ENCODE measurements around the gene FHAD1. TPM values are rescaled to one million over a fixed set of nuclear protein-coding genes. Genes with fewer than 3 reads are reported as not detected.

Gene FHAD1
- total and polyA plus RNA-seq, 9 of the 15 experiments (the other 6 are each of a cell fraction or from before 2014, with no cell fraction given): 0.32 to 2.1 (median 1.5) TPM; not detected in 1

GRCh38 chr1:15315815-15316214 lies 68.8 kb downstream of the FHAD1 start (continued):
- no peak for TF ChIP-seq KAT8 (IDR thresholded peaks at IDR 0.05; ENCODE audit: low read depth)

- no peak overlapping the region for H3K4me3 ChIP-seq
- no peaks in the 10 kb centered on the region for H3K36me3 ChIP-seq (ENCODE audit: control insufficient read depth, insufficient read depth, low read length)
- ATAC-seq (no peak), DNase-seq (ENCODE audit: extremely low read depth in 1 of 4, low spot score in 3 of 4) (no peak), FAIRE-seq (no peak)
- peaks cover 10 to 31% of the 10 kb centered on the region in 2 experiments; a peak in 4 of 5 replicates for H3K27me3 ChIP-seq (ENCODE audit: control insufficient read depth in 2 of 2, insufficient read depth in 2 of 2, low read length in 2 of 2)
- intact Hi-C loops (cut with micrococcal nuclease): no loop called here
- no peak overlapping the region for H3K9ac ChIP-seq (ENCODE audit: insufficient read depth in 1 of 2, low read depth in 2 of 2, low read length in 2 of 2)
- CTCF ChIA-PET (ENCODE audit: low intra/inter-chr PET ratio): no interaction called here
- no TSS peak for BruUV-seq (replicated peaks)
- POLR2A ChIA-PET: interaction anchor here (1.3 kb wide), 1 partner anchor 17 kb away, joined by 3 read pairs; no protein-coding TSS in a partner anchor
- in situ Hi-C loops (cut with MboI): no loop called here
- no peaks in the 10 kb centered on the region for H3K79me2 ChIP-seq (ENCODE audit: control insufficient read depth, insufficient read depth, low read length)
- 0% methylated on average over 1 of the region's 1 CpG for WGBS (ENCODE audit: insufficient coverage, low coverage, missing lambda C conversion rate)
- H4K20me1 ChIP-seq (replicated peaks; ENCODE audit: control insufficient read depth, insufficient read depth, low read length): no peaks in the 10 kb centered on the region
- H3K9me3 ChIP-seq (replicated peaks; ENCODE audit: control insufficient read depth, insufficient read depth, low read depth, low read length): peaks cover 7% of the 10 kb centered on the region; the same call in 1 of the 2 replicates
- H3K27ac ChIP-seq (ENCODE audit: extremely low read depth, low read depth, low read length): no peak overlapping the region
- H3K4me1 ChIP-seq (replicated peaks in 1 of 2; ENCODE audit: control insufficient read depth in 2 of 2, insufficient read depth in 2 of 2, low read length in 2 of 2): no peaks in the 10 kb centered on the region; a peak in 1 of 5 replicates
- H3K9me1 ChIP-seq (ENCODE audit: control insufficient read depth, insufficient read depth, low read length): no peaks in the 10 kb centered on the region
- no peak overlapping the region for H3K4me2 ChIP-seq (ENCODE audit: insufficient read depth, low read length)
- no peak overlapping the region for H2AFZ ChIP-seq (ENCODE audit: low read depth, low read length)
- TF ChIP-seq NFE2 (IDR thresholded peaks at IDR 0.05; ENCODE audit: low read depth) (no peak), PYGO2 (tag; IDR thresholded peaks at IDR 0.05) (no peak), E4F1 (CRISPR knock-in tag; IDR thresholded peaks at IDR 0.05; ENCODE audit: borderline replicate concordance) (no peak), DMBX1 (CRISPR knock-in tag; IDR thresholded peaks at IDR 0.05; ENCODE audit: borderline replicate concordance) (no peak), BCLAF1 (IDR thresholded peaks at IDR 0.05; ENCODE audit: borderline replicate concordance in 1 of 2, control insufficient read depth in 1 of 2, low read depth in 2 of 2, low read length in 1 of 2) (no peak), MXD1 (CRISPR knock-in tag; IDR thresholded peaks at IDR 0.05; ENCODE audit: borderline replicate concordance, poor library complexity, severe bottlenecking) (no peak), ZBTB2 (IDR thresholded peaks at IDR 0.05) (no peak), XRCC5 (IDR thresholded peaks at IDR 0.05; ENCODE audit: low read depth, low read length) (no peak), OTX1 (CRISPR knock-in tag; IDR thresholded peaks at IDR 0.05) (no peak), YY1 (IDR thresholded peaks at IDR 0.05; ENCODE audit: borderline replicate concordance in 1 of 3, control insufficient read depth in 1 of 3, extremely low read depth in 1 of 3, insufficient read depth in 3 of 3, insufficient read length in 1 of 3, insufficient replicate concordance in 2 of 3, low read depth in 1 of 3, low read length in 2 of 3) (no peak), LCOR (CRISPR knock-in tag; IDR thresholded peaks at IDR 0.05) (no peak)
Observed at GRCh38 chr1:15316510-15316909, 69.5 kb downstream of the FHAD1 start.

Measured in K562 (cell line).